K562 (cell line): ENCODE measurements around the gene ABCC12.

Experiments used
- CTCF ChIP-seq, 3 experiments: IDR thresholded peaks in 2 of 3; conservative IDR thresholded peaks in 1 of 3; 2 replicates each; pipeline ENCODE4 v1.5.1; 2011 to 2012; ENCODE audit warnings: low read length in 3 of 3, mild to moderate bottlenecking in 3 of 3, control low read depth in 2 of 3, improper control_type of control experiment in 1 of 3, inconsistent platforms in 1 of 3, low read depth in 1 of 3, mixed read lengths in 1 of 3, moderate library complexity in 1 of 3; ENCODE audit not compliant: insufficient read depth in 2 of 3
- GATA2 ChIP-seq: sonication (generic); formaldehyde crosslinking; IDR thresholded peaks from 2 replicates; pipeline ENCODE4 v1.4.0; 2020; ENCODE audit warnings: mild to moderate bottlenecking, missing genetic modification reagents
- RAD51 ChIP-seq: fragments of 450-650 bp; IDR thresholded peaks from 2 replicates; pipeline ENCODE4 v1.7.1; 2016; ENCODE audit warnings: low read depth, mild to moderate bottlenecking, borderline replicate concordance
- RNF219 ChIP-seq: fragments of 250-450 bp; sonication (Bioruptor Pico); IDR thresholded peaks from 2 replicates; pipeline ENCODE4 v1.5.0; 2022; ENCODE audit warnings: mild to moderate bottlenecking
- XRCC3 ChIP-seq: fragments of 450-650 bp; IDR thresholded peaks from 2 replicates; pipeline ENCODE4 v1.6.1; 2017; ENCODE audit warnings: mild to moderate bottlenecking, moderate library complexity

GRCh38 chr16:48138543-48138942 lies 17.2 kb downstream of the ABCC12 start:
- TF ChIP-seq XRCC3: no peak
- TF ChIP-seq RAD51: no peak
- no peak for TF ChIP-seq CTCF (IDR thresholded peaks at IDR 0.05 in 2 of 3, conservative IDR thresholded peaks at IDR 0.05 in 1 of 3; ENCODE audit: insufficient read depth in 2 of 3, low read depth in 1 of 3, low read length in 3 of 3)
- no peak for TF ChIP-seq GATA2 (CRISPR knock-in tag)
- TF ChIP-seq RNF219 (CRISPR knock-in tag): no peak
